ENCODE data around the gene TOR1AIP1. TPM values are rescaled to one million over a fixed set of nuclear protein-coding genes. Genes with fewer than 3 reads are reported as not detected.

TOR1AIP1 gene
- total RNA-seq, 4 donors from 2014 or later = 66.1 to 148 (median 68.8) TPM

- intact Hi-C loops (cut with DNase I; ENCODE audit: low total_unique reads) = no loop called here
- in situ Hi-C loops (cut with MboI; ENCODE audit: low sequenced_read_pairs in 4 of 4) = no loop called here
- TF ChIP-seq CTCF (IDR thresholded peaks at IDR 0.05 in 4 of 5, conservative IDR thresholded peaks at IDR 0.05 in 1 of 5) = no peak
- no peak for TF ChIP-seq POLR2A (IDR thresholded peaks at IDR 0.05)
- no peaks in the 10 kb centered on the region for H3K4me1 ChIP-seq
- H3K4me3 ChIP-seq = no peak overlapping the region
- no peaks in the 10 kb centered on the region for H3K27me3 ChIP-seq
- no peaks in the 10 kb centered on the region for H3K36me3 ChIP-seq
- H3K9me3 ChIP-seq = no peaks in the 10 kb centered on the region
- DNase-seq (no peak), ATAC-seq (no peak)
- no peak overlapping the region for H3K27ac ChIP-seq
Measured at GRCh38 chr1:179926850-179927205, 44.7 kb downstream of the TOR1AIP1 start.

DNA sequence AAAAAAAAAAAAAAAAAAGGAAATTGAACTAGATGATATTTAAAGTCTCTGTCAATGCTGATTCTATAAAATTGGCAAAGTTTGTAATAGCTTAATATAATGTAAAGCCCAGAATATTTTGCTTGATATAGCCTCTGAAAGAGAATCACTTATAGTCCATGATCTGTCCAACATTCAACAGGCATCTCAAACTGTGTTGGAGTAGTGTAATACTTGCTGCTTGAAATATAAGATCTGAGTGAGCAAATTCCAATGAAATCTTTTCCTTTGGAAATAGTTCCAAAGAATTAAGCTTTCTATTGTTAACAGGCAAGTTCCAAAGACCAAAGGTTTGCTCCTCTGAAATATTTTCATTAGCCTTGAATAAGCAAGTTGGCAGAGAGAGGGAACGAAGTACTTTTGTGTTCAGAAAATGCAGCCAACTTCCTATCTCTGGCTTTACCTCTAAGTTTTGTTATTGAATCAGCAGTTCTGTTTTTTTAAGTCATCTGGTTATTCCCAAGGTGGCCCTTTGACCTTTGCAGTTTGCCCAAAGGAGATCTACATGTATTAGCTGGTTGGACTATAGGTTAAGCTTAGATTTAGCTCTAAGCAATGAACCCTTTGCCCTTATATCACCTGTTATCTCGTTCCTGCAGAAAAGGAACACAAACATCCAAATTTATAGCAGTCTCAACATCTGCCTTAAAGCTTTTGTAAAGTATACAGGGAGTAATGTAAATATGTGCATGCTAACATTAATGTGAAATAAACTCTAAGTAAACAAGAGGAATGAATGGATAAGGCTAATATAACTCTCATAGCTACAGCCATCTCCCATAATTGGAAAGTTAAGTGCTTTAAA is 48.1 kb downstream of the TOR1AIP1 start:
- Histone ChIP-seq H3K4me1 (no peaks in the 10 kb centered on the region), H3K27ac (no peak overlapping the region), H3K4me3 (no peak overlapping the region), H3K27me3 (no peaks in the 10 kb centered on the region), H3K36me3 (no peaks in the 10 kb centered on the region), H3K9me3 (no peaks in the 10 kb centered on the region)
- TF ChIP-seq CTCF (IDR thresholded peaks at IDR 0.05 in 4 of 5, conservative IDR thresholded peaks at IDR 0.05 in 1 of 5) = no peak
- no peak for TF ChIP-seq POLR2A (IDR thresholded peaks at IDR 0.05)
- intact Hi-C loops (cut with DNase I; ENCODE audit: low total_unique reads) (loop anchor here (2.0 kb wide), 1 partner anchor 107 kb away; no protein-coding TSS in a partner anchor), in situ Hi-C loops (cut with MboI; ENCODE audit: low sequenced_read_pairs in 4 of 4) (no loop called here)
- ATAC-seq (no peak), DNase-seq (no peak)

DNA sequence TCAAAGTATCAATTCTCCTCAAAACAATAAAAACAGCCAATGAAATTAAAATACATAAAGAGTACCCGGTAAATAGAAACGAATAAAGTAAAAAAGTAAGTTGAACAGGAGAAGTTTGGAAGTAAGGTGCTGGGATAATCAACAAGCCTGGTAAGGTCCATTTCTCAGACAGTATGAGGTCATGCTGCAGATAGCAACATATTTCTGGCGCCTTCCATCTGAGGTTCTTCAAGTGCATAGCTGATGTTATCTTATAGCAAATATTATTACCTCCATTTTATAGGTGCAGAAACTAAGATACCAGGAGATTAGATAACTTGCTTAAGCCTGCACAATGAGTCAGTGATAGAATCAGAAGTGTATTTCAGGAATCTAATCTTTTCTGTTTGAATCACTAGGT is 48.8 kb downstream of the TOR1AIP1 start:
- TF ChIP-seq POLR2A (IDR thresholded peaks at IDR 0.05) = no peak
- no peak for TF ChIP-seq CTCF (IDR thresholded peaks at IDR 0.05 in 4 of 5, conservative IDR thresholded peaks at IDR 0.05 in 1 of 5)
- no peak for ATAC-seq

DNA sequence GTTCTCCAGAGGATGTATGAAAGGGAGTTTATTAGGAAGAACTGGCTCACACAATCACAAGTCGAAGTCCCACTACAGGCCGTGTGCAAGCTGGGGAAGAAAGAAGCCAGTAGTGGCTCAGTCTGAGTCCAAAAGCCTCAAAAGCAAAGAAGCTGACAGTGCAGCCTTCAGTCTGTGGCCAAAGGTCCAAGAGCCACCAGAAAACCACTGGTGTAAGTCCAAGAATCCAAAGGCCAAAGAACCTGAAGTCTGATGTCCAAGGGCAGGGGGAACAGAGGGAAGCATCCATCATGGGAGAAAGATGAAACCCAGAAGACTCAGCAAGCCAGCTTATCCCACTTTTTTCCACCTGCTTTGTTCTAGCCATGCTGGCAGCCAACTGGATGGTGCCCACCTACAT is 51.1 kb downstream of the TOR1AIP1 start:
- H3K27ac ChIP-seq = no peak overlapping the region
- in situ Hi-C loops (cut with MboI; ENCODE audit: low sequenced_read_pairs in 4 of 4) (no loop called here), intact Hi-C loops (cut with DNase I; ENCODE audit: low total_unique reads) (no loop called here)
- no peaks in the 10 kb centered on the region for H3K9me3 ChIP-seq
- H3K4me3 ChIP-seq = no peak overlapping the region
- H3K4me1 ChIP-seq = no peaks in the 10 kb centered on the region
- ATAC-seq (no peak), DNase-seq (no peak)
- TF ChIP-seq POLR2A (IDR thresholded peaks at IDR 0.05) (no peak), CTCF (IDR thresholded peaks at IDR 0.05 in 4 of 5, conservative IDR thresholded peaks at IDR 0.05 in 1 of 5) (no peak)
- no peaks in the 10 kb centered on the region for H3K27me3 ChIP-seq
- H3K36me3 ChIP-seq = no peaks in the 10 kb centered on the region

More for the DNA sequence above, 48.8 kb downstream of the TOR1AIP1 start:
- Histone ChIP-seq H3K9me3 (no peaks in the 10 kb centered on the region), H3K27ac (no peak overlapping the region), H3K4me3 (no peak overlapping the region), H3K36me3 (no peaks in the 10 kb centered on the region), H3K27me3 (no peaks in the 10 kb centered on the region), H3K4me1 (no peaks in the 10 kb centered on the region)
- intact Hi-C loops (cut with DNase I; ENCODE audit: low total_unique reads) = loop anchor here (2.0 kb wide), 1 partner anchor 108 kb away; no protein-coding TSS in a partner anchor
- no peak for DNase-seq
- in situ Hi-C loops (cut with MboI; ENCODE audit: low sequenced_read_pairs in 4 of 4) = no loop called here
